HL-60 (cell line): ENCODE measurements around the gene PLEKHG4B.
A peak's percentile ranks its signal among the peaks of the same experiment; 100 is the strongest.

Experiments
- DNase-seq, 2 experiments: peaks; one replicate each; pipeline ENCODE4 v3.0.0-alpha.2; 2010 to 2020; ENCODE audit warnings: low read depth in 1 of 2, low spot score in 1 of 2
- H3K27ac ChIP-seq: fragments of 250-450 bp; sonication (Bioruptor Pico); replicated peaks from 2 replicates; pipeline ENCODE4 v1.5.1; 2020; ENCODE audit warnings: mild to moderate bottlenecking, moderate library complexity
- H3K27me3 ChIP-seq: fragments of 250-450 bp; sonication (Bioruptor Pico); 2 replicates; pipeline ENCODE4 v1.5.1; 2021; ENCODE audit warnings: mild to moderate bottlenecking, moderate library complexity; ENCODE audit not compliant: insufficient read depth, poor library complexity, severe bottlenecking
- H3K4me3 ChIP-seq: replicated peaks from 2 replicates; pipeline ENCODE4 v1.5.1; 2011; ENCODE audit warnings: mild to moderate bottlenecking, control low read depth, low read length; ENCODE audit not compliant: insufficient read depth
- GABPA ChIP-seq: IDR thresholded peaks from 2 replicates; pipeline ENCODE4 v1.6.1; 2012; ENCODE audit warnings: low read depth
- POLR2AphosphoS5 ChIP-seq: IDR thresholded peaks from 2 replicates; pipeline ENCODE4 v1.6.1; 2012; ENCODE audit warnings: low read depth
- REST ChIP-seq: IDR thresholded peaks from 2 replicates; pipeline ENCODE4 v1.6.1; 2012; ENCODE audit warnings: low read depth; ENCODE audit not compliant: insufficient replicate concordance
- SPI1 ChIP-seq: IDR thresholded peaks from 2 replicates; pipeline ENCODE4 v1.6.1; 2012; ENCODE audit warnings: low read depth, mild to moderate bottlenecking, borderline replicate concordance
- TF ChIP-seq, protein P1 (sequence below): IDR thresholded peaks from one replicate; pipeline ENCODE4 v1.5.1; 2011; ENCODE audit warnings: low read length, control low read depth, inconsistent platforms; ENCODE audit not compliant: insufficient read depth

PLEKHG4B gene

GRCh38 chr5:190366-191035 lies 98.5 kb downstream of the PLEKHG4B start:
- no peak overlapping the region for H3K4me3 ChIP-seq
- DNase-seq = no peak
- no peaks in the 10 kb centered on the region for H3K27me3 ChIP-seq
- TF ChIP-seq REST (no peak), SPI1 (no peak), POLR2AphosphoS5 (no peak), GABPA (no peak)
- TF ChIP-seq, protein P1, sequence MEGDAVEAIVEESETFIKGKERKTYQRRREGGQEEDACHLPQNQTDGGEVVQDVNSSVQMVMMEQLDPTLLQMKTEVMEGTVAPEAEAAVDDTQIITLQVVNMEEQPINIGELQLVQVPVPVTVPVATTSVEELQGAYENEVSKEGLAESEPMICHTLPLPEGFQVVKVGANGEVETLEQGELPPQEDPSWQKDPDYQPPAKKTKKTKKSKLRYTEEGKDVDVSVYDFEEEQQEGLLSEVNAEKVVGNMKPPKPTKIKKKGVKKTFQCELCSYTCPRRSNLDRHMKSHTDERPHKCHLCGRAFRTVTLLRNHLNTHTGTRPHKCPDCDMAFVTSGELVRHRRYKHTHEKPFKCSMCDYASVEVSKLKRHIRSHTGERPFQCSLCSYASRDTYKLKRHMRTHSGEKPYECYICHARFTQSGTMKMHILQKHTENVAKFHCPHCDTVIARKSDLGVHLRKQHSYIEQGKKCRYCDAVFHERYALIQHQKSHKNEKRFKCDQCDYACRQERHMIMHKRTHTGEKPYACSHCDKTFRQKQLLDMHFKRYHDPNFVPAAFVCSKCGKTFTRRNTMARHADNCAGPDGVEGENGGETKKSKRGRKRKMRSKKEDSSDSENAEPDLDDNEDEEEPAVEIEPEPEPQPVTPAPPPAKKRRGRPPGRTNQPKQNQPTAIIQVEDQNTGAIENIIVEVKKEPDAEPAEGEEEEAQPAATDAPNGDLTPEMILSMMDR = no peak
- H3K27ac ChIP-seq = no peak overlapping the region

- Histone ChIP-seq H3K27ac (no peak within 1 kb of the TSS), H3K27me3 (no peaks in the 10 kb centered on the region), H3K4me3 (no peak within 1 kb of the TSS)
- TF ChIP-seq POLR2AphosphoS5 (peak; percentile 18; the same call in 1 of the 2 replicates), SPI1 (no peak)
- peak; percentile 25 to 26 for DNase-seq
These were observed 99.3 kb downstream of the PLEKHG4B start, which contains the start of gene LRRC14B for GRCh38 chr5:191036-191948. Gene LRRC14B (plus strand): TSS chr5:191495. CDS start chr5:191539, 44 bp downstream.

DNA sequence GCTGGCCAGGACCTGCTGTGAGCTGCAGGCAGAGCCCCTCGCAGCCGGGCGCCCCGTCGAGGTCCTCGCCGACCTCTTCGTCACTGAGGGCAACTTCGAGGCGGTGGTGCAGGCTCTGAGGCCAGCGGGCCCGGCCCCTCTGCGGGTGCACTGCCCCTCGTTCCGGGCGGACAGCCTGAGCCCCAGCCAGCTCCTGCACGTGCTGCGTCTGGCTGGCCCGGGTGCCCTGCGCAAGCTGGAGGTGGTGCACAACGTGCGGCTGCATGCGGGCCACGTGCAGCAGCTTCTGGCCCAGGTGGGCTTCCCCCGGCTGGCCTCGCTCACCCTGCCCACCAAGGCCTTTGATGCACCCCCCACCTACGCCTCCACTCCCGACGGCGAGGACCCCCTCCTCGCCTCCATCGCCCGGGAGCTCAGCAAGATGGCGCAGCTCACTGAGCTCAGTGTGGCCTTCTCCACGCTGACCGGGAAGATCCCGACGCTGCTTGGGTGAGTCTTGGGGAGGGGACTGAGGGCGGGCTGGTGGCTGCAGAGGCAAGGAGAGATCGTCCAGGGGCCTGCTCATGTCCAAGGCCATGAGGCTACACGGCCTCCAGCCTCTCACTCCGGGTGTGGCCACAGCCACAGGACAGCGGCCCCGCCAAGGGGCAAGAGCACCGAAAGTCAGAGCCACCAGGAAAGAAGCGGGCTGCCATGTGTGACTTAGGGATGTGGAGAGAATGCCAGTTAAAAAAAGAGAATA lies 100.2 kb downstream of the PLEKHG4B start:
- no peak overlapping the region for H3K4me3 ChIP-seq
- no peaks in the 10 kb centered on the region for H3K27me3 ChIP-seq
- no peak overlapping the region for H3K27ac ChIP-seq
- DNase-seq = no peak
- TF ChIP-seq REST = no peak
- no peak for TF ChIP-seq GABPA
- no peak for TF ChIP-seq SPI1

GRCh38 chr5:192691-192969 lies 100.7 kb downstream of the PLEKHG4B start:
- no peaks in the 10 kb centered on the region for H3K27me3 ChIP-seq
- TF ChIP-seq REST (no peak), SPI1 (no peak), POLR2AphosphoS5 (no peak), GABPA (no peak)
- TF ChIP-seq, protein P1 = no peak
- no peak for DNase-seq
- no peak overlapping the region for H3K4me3 ChIP-seq
- no peak overlapping the region for H3K27ac ChIP-seq
